ENCODE results near the gene BABAM1.
A peak's percentile ranks its signal among the peaks of the same experiment; 100 is the strongest.

The BABAM1 gene

GRCh38 chr19:17309965-17310461 is 42.8 kb downstream of the BABAM1 start:
- H3K4me1 ChIP-seq (ENCODE audit: control insufficient read depth, low read depth, low read length): peaks cover 4% of the 10 kb centered on the region
- no peak overlapping the region for H3K27ac ChIP-seq (ENCODE audit: low read length)
- peaks cover 11% of the 10 kb centered on the region for H3K36me3 ChIP-seq (ENCODE audit: control insufficient read depth, low read depth, low read length)
- H3K9me3 ChIP-seq (ENCODE audit: control insufficient read depth, low read depth, low read length): no peaks in the 10 kb centered on the region
- H3K4me3 ChIP-seq (ENCODE audit: low read length): peak overlapping the region; percentile 96
- H3K9ac ChIP-seq (ENCODE audit: low read length): peak overlapping the region; percentile 54
- H3K27me3 ChIP-seq (ENCODE audit: control insufficient read depth, insufficient read depth, low read length): no peaks in the 10 kb centered on the region

GRCh38 chr19:17311455-17312188 is 44.4 kb downstream of the BABAM1 start:
- Histone ChIP-seq H3K4me3 (ENCODE audit: low read length) (no peak overlapping the region), H3K9ac (ENCODE audit: low read length) (no peak overlapping the region), H3K27ac (ENCODE audit: low read length) (no peak overlapping the region), H3K36me3 (ENCODE audit: control insufficient read depth, low read depth, low read length) (peaks cover 18% of the 10 kb centered on the region), H3K27me3 (ENCODE audit: control insufficient read depth, insufficient read depth, low read length) (no peaks in the 10 kb centered on the region), H3K4me1 (ENCODE audit: control insufficient read depth, low read depth, low read length) (peaks cover 4% of the 10 kb centered on the region), H3K9me3 (ENCODE audit: control insufficient read depth, low read depth, low read length) (no peaks in the 10 kb centered on the region)

- Histone ChIP-seq H3K9ac (ENCODE audit: low read length) (no peak overlapping the region), H3K4me3 (ENCODE audit: low read length) (no peak overlapping the region), H3K27ac (ENCODE audit: low read length) (no peak overlapping the region)
These were observed 45.2 kb downstream of the BABAM1 start for GRCh38 chr19:17312189-17313113.

GRCh38 chr19:17314007-17314593 is 46.9 kb downstream of the BABAM1 start:
- Histone ChIP-seq H3K27ac (ENCODE audit: low read length) (no peak overlapping the region), H3K9me3 (ENCODE audit: control insufficient read depth, low read depth, low read length) (no peaks in the 10 kb centered on the region)

More at GRCh38 chr19:17312189-17313113, 45.2 kb downstream of the BABAM1 start:
- Histone ChIP-seq H3K9me3 (ENCODE audit: control insufficient read depth, low read depth, low read length) (no peaks in the 10 kb centered on the region), H3K36me3 (ENCODE audit: control insufficient read depth, low read depth, low read length) (peaks cover 18% of the 10 kb centered on the region), H3K27me3 (ENCODE audit: control insufficient read depth, insufficient read depth, low read length) (no peaks in the 10 kb centered on the region), H3K4me1 (ENCODE audit: control insufficient read depth, low read depth, low read length) (peaks cover 4% of the 10 kb centered on the region)

DNA sequence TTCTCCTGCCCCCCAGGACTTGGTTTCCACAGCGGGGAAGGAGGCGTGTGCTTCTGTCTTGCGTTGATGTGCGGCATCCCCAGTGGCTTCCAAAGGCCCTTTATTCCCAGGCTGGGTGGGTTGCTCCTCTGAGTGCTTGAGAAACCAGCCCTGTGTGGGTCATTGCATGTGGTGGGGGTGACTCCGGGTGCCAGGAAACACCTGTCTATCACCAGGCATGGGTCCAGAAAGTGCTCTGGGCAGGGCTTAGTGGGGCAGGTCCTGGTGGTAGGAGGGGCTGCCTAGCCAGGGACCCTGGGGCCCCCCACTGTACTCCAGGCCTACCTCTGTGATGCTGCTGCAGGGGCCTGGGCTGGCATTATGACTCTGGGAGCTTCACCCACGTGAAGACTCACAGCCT is 51.7 kb downstream of the BABAM1 start:
- no peak overlapping the region for H3K4me3 ChIP-seq (ENCODE audit: low read length)
- no peaks in the 10 kb centered on the region for H3K27me3 ChIP-seq (ENCODE audit: control insufficient read depth, insufficient read depth, low read length)
- H3K4me1 ChIP-seq (ENCODE audit: control insufficient read depth, low read depth, low read length): no peaks in the 10 kb centered on the region
- peaks cover 33% of the 10 kb centered on the region for H3K36me3 ChIP-seq (ENCODE audit: control insufficient read depth, low read depth, low read length)
- no peaks in the 10 kb centered on the region for H3K9me3 ChIP-seq (ENCODE audit: control insufficient read depth, low read depth, low read length)
- no peak overlapping the region for H3K27ac ChIP-seq (ENCODE audit: low read length)
- H3K9ac ChIP-seq (ENCODE audit: low read length): no peak overlapping the region

More at GRCh38 chr19:17314007-17314593, 46.9 kb downstream of the BABAM1 start:
- Histone ChIP-seq H3K27me3 (ENCODE audit: control insufficient read depth, insufficient read depth, low read length) (no peaks in the 10 kb centered on the region), H3K36me3 (ENCODE audit: control insufficient read depth, low read depth, low read length) (peaks cover 18% of the 10 kb centered on the region), H3K9ac (ENCODE audit: low read length) (no peak overlapping the region), H3K4me1 (ENCODE audit: control insufficient read depth, low read depth, low read length) (peaks cover 4% of the 10 kb centered on the region), H3K4me3 (ENCODE audit: low read length) (no peak overlapping the region)

- Histone ChIP-seq H3K36me3 (ENCODE audit: control insufficient read depth, low read depth, low read length) (peaks cover 26% of the 10 kb centered on the region), H3K9ac (ENCODE audit: low read length) (no peak overlapping the region), H3K27me3 (ENCODE audit: control insufficient read depth, insufficient read depth, low read length) (no peaks in the 10 kb centered on the region), H3K9me3 (ENCODE audit: control insufficient read depth, low read depth, low read length) (no peaks in the 10 kb centered on the region), H3K4me3 (ENCODE audit: low read length) (no peak overlapping the region), H3K4me1 (ENCODE audit: control insufficient read depth, low read depth, low read length) (no peaks in the 10 kb centered on the region), H3K27ac (ENCODE audit: low read length) (no peak overlapping the region)
These were observed 52.4 kb downstream of the BABAM1 start for GRCh38 chr19:17319473-17320238.

GRCh38 chr19:17320435-17320834 is 53.2 kb downstream of the BABAM1 start:
- H3K4me3 ChIP-seq (ENCODE audit: low read length): no peak overlapping the region
- H3K4me1 ChIP-seq (ENCODE audit: control insufficient read depth, low read depth, low read length): no peaks in the 10 kb centered on the region
- H3K9ac ChIP-seq (ENCODE audit: low read length): no peak overlapping the region
- H3K9me3 ChIP-seq (ENCODE audit: control insufficient read depth, low read depth, low read length): no peaks in the 10 kb centered on the region
- H3K36me3 ChIP-seq (ENCODE audit: control insufficient read depth, low read depth, low read length): peaks cover 24% of the 10 kb centered on the region
- H3K27me3 ChIP-seq (ENCODE audit: control insufficient read depth, insufficient read depth, low read length): no peaks in the 10 kb centered on the region
- no peak overlapping the region for H3K27ac ChIP-seq (ENCODE audit: low read length)

GRCh38 chr19:17321655-17322489 is 54.6 kb downstream of the BABAM1 start:
- Histone ChIP-seq H3K4me1 (ENCODE audit: control insufficient read depth, low read depth, low read length) (no peaks in the 10 kb centered on the region), H3K27ac (ENCODE audit: low read length) (no peak overlapping the region), H3K4me3 (ENCODE audit: low read length) (no peak overlapping the region), H3K9ac (ENCODE audit: low read length) (no peak overlapping the region), H3K9me3 (ENCODE audit: control insufficient read depth, low read depth, low read length) (no peaks in the 10 kb centered on the region), H3K36me3 (ENCODE audit: control insufficient read depth, low read depth, low read length) (peaks cover 18% of the 10 kb centered on the region), H3K27me3 (ENCODE audit: control insufficient read depth, insufficient read depth, low read length) (no peaks in the 10 kb centered on the region)

GRCh38 chr19:17322854-17323253 is 55.6 kb downstream of the BABAM1 start:
- H3K9ac ChIP-seq (ENCODE audit: low read length): no peak overlapping the region

GRCh38 chr19:17323300-17323963 is 56.2 kb downstream of the BABAM1 start:
- no peaks in the 10 kb centered on the region for H3K27me3 ChIP-seq (ENCODE audit: control insufficient read depth, insufficient read depth, low read length)
- no peak overlapping the region for H3K27ac ChIP-seq (ENCODE audit: low read length)
- H3K4me3 ChIP-seq (ENCODE audit: low read length): no peak overlapping the region
- no peaks in the 10 kb centered on the region for H3K4me1 ChIP-seq (ENCODE audit: control insufficient read depth, low read depth, low read length)
- H3K9me3 ChIP-seq (ENCODE audit: control insufficient read depth, low read depth, low read length): no peaks in the 10 kb centered on the region
- H3K36me3 ChIP-seq (ENCODE audit: control insufficient read depth, low read depth, low read length): peaks cover 18% of the 10 kb centered on the region
- no peak overlapping the region for H3K9ac ChIP-seq (ENCODE audit: low read length)

More at GRCh38 chr19:17322854-17323253, 55.6 kb downstream of the BABAM1 start:
- H3K9me3 ChIP-seq (ENCODE audit: control insufficient read depth, low read depth, low read length): no peaks in the 10 kb centered on the region
- H3K27ac ChIP-seq (ENCODE audit: low read length): no peak overlapping the region
- H3K27me3 ChIP-seq (ENCODE audit: control insufficient read depth, insufficient read depth, low read length): no peaks in the 10 kb centered on the region
- peaks cover 18% of the 10 kb centered on the region for H3K36me3 ChIP-seq (ENCODE audit: control insufficient read depth, low read depth, low read length)
- H3K4me3 ChIP-seq (ENCODE audit: low read length): no peak overlapping the region
- no peaks in the 10 kb centered on the region for H3K4me1 ChIP-seq (ENCODE audit: control insufficient read depth, low read depth, low read length)
